ENCODE results near the gene PANX2.
A peak's percentile ranks its signal among the peaks of the same experiment; 100 is the strongest.

PANX2 gene

DNA sequence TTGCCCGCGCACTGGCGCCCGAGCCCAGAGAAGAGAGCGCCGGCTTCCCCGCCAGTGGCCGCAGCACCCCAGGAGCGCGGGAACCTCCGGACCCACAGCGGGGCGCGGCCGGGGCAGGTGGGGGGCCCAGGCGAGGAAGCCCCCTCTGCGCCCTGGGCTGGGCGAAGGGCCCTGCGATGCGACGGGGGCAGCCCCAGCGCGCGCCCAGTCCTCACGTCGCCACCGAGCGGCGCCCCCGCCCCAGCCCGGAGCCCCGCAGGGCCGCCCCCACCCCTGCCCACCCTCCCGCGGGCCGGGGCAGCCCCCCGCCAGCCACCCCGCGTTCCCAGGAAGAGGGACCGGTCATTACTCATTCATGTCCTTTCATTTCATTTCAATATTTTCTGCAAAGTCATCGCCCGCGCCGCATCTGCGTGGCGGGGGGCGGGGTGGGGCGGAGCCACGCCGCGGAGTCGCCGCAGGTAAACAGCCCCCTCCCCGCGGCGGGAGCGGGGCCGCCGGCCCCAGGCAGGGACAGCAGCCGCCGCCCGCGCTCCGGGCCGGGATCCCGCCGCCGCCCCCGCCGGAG is 673 bp upstream of the PANX2 start:
- peak in 1 of 3 donors; percentile 56 for DNase-seq (ENCODE audit: low read depth in 3 of 3, low spot score in 1 of 3)

GRCh38 chr22:50171319-50171964 is 911 bp downstream of the PANX2 start:
- DNase-seq (ENCODE audit: low read depth in 3 of 3, low spot score in 1 of 3), result no peak

DNA sequence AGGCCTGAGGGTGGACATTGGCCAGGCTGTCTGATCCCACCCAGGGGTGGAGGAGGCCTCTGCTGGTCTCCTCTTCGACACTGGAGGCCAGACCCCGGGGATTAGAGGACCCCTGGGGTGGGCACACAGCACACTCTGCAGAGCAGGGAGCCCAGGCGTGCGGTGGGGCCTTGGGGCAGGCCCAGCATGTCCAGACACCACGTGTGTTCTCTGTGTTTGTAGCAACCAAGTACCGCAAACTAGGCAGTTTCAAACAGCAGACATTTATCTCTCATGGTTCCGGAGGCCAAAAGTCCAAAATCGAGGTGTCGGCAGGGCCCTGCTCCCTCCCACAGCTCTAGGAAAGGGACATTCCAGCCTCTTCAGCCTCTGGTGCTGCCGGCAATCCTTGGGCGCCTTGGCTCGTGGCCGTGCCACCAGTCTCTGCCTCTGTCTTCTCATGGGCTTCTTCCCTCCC is 1.5 kb downstream of the PANX2 start:
- no peak for DNase-seq (ENCODE audit: low read depth in 3 of 3, low spot score in 1 of 3)

GRCh38 chr22:50173311-50173982 is 2.9 kb downstream of the PANX2 start:
- no peak for DNase-seq (ENCODE audit: low read depth in 3 of 3, low spot score in 1 of 3)

GRCh38 chr22:50173983-50174355 is 3.4 kb downstream of the PANX2 start:
- no peak for DNase-seq (ENCODE audit: low read depth in 3 of 3, low spot score in 1 of 3)

DNA sequence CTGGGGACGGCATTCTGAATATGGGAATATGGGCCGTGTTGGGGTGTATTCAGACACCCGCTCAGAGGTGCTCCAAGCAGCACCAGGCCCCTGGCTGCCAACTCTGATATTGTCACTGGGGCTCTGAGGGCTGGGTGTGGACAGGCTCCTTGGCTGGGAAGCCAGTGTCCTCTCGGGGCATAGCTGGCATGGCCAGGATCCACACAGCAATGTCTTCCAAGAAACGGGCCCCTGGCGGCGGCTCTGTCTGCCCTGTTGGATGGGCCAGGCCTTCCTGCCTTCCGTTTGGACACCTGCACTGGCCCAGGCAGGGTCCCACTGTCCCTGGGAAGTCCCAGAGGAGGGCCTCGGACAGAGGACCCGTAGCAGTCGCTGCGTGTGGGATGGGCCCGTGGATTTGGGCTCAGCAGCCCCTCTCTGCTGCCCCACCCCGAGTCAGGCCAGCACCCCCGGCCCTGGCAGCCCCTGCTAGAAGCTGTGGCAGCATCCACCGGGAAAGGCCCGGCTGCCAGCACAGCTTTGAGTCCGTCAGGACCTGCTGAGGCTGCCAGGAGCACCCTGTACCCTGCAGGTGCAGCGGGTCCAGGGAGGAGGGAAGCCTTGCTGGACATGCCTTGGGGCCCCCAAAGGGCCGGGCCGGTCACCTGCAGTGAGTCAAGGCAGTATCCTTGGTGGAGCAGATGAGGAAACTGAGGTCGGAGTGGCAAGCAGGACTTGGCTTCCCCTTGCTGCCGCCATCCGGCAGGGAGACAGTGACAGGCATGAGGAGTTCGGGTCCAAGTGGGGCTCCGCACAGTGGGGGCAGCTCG is 4.1 kb downstream of the PANX2 start:
- no peak for DNase-seq (ENCODE audit: low read depth in 3 of 3, low spot score in 1 of 3)

DNA sequence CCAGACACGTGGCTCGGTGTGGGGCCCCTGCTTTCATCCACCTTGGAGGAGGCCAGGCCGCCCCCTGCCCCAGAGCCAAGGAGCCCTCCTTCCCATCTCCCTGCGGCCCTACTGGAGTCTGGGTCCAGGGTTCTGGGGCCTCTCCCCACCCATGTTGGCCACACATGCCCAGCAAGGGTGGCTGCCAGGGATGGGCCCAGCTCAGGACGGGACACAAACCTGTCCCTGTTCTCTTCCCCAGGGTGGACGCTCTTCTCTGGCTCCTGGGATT is 4.6 kb downstream of the PANX2 start:
- no peak for DNase-seq (ENCODE audit: low read depth in 3 of 3, low spot score in 1 of 3)

DNA sequence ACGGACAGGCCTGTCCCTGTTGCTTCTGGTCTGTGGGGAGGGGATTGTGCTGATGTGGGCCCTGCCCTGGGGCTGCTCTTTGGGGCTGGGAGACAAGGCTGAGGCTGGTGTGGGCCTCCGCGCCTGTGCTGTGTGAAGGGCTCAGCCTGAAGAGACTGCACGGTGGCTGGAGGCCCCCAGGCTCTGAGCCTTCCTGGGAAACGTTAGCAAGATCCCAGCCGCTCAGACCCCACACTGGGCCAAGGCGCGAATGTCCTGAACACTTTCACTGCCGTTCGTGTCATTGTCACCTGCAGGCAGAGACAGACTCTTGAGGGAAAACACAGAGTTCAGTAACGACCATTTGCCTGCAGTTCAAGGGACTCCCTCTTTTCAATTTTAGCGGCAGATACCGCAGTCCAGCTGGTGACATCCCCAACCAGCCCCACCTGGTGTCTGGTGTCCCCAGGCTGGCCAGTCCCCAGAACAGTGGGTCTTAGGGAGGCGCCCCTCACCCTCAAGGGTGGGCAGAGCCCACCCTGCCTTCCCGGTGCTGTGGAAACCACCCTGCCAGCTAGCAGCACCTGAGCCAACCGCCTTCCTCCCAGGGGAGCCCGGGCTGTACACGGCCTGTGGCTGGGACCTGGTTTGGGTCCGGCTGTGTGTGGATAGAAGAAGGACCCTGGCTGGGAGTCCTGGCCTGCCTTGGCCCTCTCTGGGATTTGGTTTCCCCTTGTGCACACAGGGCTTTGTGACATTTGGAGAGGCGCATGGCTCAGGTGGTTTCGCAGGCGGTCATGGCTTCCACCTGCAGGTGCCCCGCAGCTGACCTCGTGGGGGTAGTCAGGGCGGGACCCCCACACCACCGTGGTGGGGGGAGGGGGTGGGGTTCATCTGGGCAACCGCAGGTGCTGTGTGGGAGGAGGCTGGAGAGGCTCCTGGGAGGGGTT is 5.7 kb downstream of the PANX2 start:
- no peak for DNase-seq (ENCODE audit: low read depth in 3 of 3, low spot score in 1 of 3)

GRCh38 chr22:50176850-50177536 is 6.5 kb downstream of the PANX2 start:
- DNase-seq (ENCODE audit: low read depth in 3 of 3, low spot score in 1 of 3), result no peak

DNA sequence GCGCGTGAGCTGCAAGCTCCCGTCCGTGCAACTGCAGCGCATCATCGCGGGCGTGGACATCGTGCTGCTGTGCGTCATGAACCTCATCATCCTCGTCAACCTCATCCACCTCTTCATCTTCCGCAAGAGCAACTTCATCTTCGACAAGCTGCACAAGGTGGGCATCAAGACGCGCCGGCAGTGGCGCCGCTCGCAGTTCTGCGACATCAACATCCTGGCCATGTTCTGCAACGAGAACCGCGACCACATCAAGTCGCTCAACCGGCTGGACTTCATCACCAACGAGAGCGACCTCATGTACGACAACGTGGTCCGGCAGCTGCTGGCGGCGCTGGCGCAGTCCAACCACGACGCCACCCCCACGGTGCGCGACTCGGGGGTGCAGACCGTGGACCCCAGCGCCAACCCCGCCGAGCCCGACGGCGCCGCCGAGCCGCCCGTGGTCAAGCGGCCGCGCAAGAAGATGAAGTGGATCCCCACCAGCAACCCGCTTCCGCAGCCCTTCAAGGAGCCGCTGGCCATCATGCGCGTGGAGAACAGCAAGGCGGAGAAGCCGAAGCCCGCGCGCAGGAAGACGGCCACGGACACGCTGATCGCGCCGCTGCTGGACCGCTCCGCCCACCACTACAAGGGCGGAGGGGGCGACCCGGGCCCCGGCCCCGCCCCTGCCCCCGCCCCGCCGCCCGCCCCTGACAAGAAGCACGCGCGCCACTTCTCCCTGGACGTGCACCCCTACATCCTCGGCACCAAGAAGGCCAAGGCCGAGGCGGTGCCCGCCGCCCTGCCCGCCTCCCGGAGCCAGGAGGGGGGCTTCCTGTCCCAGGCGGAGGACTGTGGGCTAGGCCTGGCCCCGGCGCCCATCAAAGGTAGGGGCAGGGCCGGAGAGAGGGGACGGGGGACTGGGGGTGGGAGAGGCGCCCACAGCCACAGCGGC is 7.3 kb downstream of the PANX2 start:
- DNase-seq (ENCODE audit: low read depth in 3 of 3, low spot score in 1 of 3), result no peak

- no peak for DNase-seq (ENCODE audit: low read depth in 3 of 3, low spot score in 1 of 3)
Observed at GRCh38 chr22:50178471-50178864, 7.9 kb downstream of the PANX2 start.

- no peak for DNase-seq (ENCODE audit: low read depth in 3 of 3, low spot score in 1 of 3)
Observed at GRCh38 chr22:50178871-50179869, 8.6 kb downstream of the PANX2 start.

- DNase-seq (ENCODE audit: low read depth in 3 of 3, low spot score in 1 of 3), result no peak
Observed at GRCh38 chr22:50179937-50180726, 9.6 kb downstream of the PANX2 start.

DNA sequence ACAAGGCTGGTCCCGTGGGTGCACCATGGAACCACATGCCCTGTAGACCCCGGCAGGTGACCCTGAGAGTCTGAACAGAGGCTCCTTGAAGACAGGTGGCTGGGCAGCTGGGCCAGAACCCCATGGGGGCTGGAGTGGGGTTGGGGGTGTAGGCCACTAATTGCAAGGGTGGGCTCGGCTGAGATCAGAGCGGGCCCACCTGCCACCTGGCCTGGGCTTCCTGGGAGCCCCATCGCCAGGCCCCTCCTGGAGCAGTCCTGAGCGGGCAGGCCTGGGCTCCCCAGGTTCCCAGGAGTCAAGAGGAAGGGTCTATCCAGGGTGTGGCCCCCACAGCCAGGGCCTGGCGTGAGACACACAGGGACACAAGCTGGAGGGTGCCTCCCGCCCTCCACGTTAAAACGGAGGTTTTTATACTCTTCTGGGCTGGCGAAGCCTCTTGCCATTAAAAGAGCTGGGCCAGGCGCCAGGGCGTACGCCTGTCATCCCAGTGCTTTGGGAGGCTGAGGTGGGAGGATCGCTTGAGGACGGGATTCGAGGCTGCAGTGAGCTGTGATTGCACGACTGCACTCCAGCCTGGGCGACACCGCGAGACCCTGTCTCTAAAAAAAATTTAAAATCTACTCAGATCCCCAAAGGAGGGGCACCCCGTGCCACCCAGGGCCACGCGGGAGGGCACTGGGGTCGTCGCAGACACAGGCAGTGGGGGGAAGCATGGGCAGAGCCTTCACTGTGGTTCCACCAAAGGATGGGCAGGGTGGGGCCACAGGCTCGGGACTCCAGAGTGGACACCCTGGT is 10.4 kb downstream of the PANX2 start:
- DNase-seq (ENCODE audit: low read depth in 3 of 3, low spot score in 1 of 3), result no peak

DNA sequence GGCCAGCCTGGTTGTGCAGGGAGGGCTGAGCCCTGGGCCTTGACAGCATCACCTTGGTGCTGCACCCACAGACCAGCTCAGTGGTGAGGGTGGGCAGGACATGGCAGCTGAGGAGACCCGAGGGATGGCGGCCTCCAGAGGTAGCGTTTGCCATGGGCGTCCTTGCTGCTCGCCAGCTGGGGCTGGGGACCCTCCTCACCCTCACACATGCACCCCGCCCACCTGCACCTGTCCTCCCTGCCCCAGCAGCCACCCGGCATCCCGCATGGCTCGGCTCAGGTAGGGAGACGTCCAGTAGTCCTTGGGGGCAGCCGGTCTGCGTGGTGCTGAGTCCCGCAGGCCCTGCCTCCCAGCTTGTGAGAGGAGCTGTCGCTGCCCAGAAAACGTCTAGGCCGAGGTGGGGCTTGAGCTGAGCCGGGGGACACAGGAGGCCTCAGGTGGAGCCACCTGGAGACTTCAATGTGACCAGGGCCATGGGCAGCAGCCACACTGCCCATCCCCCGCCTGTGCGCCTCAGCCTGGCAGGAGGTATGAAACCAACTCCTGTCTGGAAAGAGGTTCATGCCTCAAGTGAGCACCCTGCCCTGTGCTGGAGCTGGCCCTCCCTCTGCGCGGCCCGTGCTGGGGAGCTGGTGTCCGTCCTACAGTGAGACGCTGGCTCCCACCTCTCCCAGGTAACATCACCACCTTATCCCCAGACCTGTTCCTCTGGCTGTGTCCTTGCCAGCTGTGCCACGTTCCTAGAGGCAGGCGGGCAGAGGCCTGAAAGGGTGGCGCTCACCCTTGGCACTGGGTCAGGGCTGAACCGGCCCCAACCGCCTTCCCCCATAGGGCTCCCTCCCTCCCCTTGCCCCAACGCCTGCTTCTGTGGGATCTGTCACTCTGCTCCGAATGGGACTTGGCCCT is 11.9 kb downstream of the PANX2 start:
- DNase-seq (ENCODE audit: low read depth in 3 of 3, low spot score in 1 of 3), result no peak

Measured in stimulated activated CD4-positive, alpha-beta T cell treated with anti-CD3 and anti-CD28 coated beads, TNF-alpha, amount 100 ng/mL, for 1 hour (primary cell).